Measurements from ENCODE around the gene GALNT18. TPM values are rescaled to one million over a fixed set of nuclear protein-coding genes. Genes with fewer than 3 reads are reported as not detected.

GALNT18 gene
- polyA plus RNA-seq, 3 donors, result 19.8 to 28.0 (median 23.6) TPM

DNA sequence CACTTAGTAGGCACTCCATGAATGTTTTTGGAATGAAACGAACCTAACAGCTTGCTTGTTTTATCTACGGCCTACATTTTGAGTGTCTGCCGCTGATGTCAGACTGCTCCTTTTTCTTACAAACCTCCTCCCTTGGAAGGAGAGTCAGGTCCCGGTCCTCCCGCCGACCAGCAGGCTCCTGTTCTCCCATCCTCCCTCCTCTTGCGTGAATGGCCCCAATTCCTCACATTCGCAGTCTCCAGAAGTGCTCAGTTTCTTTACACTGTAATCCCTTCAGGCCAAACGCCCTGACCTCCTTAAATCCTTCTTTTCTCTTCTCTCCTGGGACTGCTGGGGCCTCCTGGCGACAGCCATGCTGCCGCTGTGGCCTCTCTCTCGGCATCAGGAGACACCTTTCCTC, 186.2 kb downstream of the GALNT18 start:
- no peak for DNase-seq (ENCODE audit: extremely low read depth in 1 of 11, low read depth in 9 of 11, low spot score in 4 of 11)

DNA sequence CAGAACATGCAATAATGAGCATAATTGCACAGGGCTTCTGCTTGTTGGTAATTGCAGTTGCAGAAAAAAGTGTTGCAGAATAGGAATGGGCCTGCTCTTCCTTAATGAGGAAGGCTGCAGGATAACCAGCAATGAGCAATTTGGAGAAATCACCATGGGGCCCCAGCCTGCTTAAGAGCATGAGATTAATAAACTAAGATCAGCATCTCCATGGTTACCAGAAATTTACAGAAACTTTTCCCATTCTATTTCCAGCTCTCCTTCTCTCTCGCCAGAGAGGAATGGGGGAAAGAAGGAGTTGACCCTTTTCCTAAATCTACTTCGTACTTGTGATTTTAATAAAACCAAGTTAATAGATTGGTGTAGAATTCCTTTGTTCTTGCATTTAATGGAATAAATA, 187.8 kb downstream of the GALNT18 start:
- no peak for DNase-seq (ENCODE audit: extremely low read depth in 1 of 11, low read depth in 9 of 11, low spot score in 4 of 11)

DNA sequence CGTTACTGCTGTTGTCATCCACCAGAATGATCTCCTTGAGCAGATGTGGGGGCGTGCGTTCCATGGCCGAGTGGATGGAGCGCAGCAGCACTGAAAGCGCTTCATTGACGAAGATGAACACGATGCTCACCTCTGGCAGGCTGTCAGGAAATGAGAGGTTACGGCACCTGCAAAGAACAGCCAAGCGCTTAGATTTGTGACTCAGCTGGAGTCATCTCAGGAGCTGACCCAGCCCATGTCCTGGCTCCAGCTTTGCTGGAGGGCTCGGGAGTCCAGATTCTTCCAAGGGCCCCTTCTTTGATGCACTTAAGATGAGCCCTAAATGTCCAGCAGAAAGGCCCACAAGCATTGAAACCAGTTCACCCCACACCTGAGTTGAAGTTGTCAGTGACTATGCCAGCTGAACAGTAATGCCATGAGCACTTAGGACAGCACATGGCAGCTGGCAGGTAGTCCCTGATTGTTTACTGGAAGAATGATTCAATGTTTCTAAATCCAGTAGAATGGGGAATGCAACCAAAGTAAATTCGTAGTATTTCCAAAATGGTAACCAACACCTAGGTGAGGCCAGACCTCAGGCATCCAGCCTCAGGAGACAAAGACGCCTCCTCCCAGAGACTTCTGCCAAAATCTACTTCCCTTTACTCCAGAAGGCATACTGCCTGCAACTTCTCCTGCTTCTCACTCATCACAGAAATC, 189.0 kb downstream of the GALNT18 start:
- DNase-seq (ENCODE audit: extremely low read depth in 1 of 11, low read depth in 9 of 11, low spot score in 4 of 11), result no peak

DNA sequence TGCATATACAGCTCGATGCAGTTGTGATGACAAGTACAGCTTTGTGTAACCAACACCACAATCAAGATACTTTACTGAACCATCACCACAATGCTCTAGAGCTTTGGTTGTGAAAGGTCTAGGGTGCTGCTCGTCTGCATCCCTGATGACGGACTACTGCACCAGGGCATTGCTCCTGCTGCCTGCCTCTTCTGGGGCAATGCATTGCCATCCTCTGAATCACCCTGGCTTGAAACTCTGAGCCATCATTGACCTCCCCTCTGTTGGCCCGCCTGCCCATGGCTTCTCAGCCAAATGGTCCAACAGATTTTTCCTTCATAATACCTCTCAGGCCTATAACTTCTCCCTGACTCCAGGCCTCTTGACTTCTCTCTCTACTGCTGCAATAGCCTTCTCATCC, 191.4 kb downstream of the GALNT18 start:
- DNase-seq (ENCODE audit: extremely low read depth in 1 of 11, low read depth in 9 of 11, low spot score in 4 of 11), result no peak

DNA sequence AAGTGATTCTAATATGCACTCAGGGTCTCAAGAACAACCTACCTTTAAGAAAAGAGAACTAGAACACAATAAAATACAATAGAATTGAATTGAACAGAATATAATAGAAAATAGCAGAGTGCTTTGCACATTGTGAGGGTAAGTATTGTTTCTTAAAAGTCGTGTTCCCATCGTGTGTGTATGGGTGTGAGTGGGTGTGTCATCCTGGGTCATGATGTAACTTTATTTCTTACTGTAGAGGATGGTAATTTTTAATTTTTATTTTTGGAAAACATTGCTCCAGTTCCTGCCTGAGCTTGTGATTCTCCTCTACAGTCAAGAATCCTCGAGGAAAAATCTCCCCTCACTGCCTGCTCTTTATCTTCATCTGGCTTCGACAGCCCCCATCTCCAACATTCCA, 193.1 kb downstream of the GALNT18 start:
- no peak for DNase-seq (ENCODE audit: extremely low read depth in 1 of 11, low read depth in 9 of 11, low spot score in 4 of 11)

DNA sequence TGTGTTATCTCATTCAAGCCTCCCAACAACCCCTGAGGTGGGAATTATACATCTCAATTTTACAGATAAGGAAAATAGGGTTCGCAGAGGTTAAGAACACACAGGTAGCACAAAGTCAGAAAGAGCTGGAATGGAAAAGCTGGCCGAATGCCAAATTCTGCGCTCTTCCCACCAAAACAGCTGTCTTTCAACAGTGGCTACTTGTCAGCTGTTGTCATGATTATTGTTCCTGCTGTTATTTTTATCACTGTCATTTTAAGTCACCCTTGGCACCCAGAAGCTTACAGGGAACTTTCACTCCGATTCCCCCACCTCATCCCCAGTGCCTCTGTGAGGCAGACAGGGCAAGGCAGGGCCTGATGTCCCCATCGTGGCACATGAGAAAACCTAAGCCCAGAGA, 194.3 kb downstream of the GALNT18 start:
- no peak for DNase-seq (ENCODE audit: extremely low read depth in 1 of 11, low read depth in 9 of 11, low spot score in 4 of 11)

DNA sequence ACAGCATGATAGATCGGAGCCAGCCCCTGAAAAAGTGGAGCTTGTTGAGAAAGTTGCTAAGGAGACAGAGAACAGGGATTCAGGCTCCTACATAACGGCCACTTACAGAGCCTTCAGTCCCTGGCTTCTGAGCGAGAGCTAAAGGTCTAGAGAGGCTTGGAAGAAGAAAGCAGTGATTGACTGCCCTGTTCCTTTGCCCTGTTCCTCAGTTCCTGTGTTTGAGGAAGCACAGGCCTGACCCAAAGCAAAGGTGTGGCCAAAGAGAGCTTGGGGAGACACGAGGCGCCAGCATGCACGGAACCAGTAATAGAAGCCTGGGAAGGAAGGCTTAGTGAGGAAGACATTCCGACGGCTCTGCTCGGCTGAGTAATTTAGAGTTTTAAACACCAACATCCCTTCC, 194.7 kb downstream of the GALNT18 start:
- DNase-seq (ENCODE audit: extremely low read depth in 1 of 11, low read depth in 9 of 11, low spot score in 4 of 11), result no peak

DNA sequence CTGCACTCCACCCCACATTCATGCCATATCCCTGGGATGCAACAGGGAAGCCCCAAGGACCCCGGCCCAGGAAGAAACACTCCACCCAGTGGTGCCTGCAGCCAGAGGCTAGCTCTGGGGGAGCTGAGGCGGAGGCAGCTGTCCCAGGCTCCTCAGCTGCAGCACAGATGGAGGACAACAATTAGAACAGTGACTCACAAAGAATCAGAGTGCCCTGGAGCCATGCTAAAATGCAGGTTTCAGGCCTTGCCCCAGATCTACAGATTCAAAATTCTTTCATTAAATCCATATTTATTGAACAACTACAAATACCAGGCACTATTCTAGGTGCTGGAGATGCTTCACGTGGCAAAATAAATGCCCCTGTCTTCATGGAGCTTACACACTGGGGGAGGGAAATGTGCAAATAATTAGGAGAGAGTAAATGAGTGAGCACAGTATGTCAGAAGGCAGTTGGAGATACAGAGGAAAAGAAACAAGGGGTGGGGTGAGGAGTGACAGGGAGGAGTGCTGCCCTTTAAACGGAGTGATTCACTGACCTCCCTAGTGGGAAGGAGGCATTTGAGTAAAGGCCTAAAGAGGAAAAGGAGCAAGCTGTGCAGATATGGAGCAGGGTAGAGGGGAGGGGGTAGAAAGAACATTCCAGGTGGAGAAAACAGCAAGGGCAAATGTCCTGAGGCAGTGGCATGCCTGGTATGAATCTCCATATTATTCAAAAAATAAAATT, 195.4 kb downstream of the GALNT18 start:
- DNase-seq (ENCODE audit: extremely low read depth in 1 of 11, low read depth in 9 of 11, low spot score in 4 of 11), result no peak

DNA sequence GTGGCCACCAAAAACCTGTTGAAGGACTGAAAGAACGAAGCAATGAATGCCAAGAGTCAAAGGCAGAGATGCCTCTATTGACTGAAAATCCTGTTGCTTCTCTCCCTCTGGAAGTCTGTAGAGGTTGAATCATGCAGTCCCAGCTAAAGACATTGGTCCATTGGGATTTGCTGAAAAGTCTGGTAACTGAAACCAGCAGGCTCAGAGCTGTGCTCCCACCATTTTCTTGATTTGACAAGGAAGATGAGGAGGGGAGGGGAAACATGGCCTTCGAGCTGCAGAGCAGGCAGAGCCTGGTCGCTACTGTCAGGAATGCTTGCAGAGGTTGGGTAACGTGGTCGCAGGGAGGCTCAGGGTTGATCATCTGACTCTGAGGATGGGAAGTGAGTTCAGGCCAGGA, 196.0 kb downstream of the GALNT18 start:
- no peak for DNase-seq (ENCODE audit: extremely low read depth in 1 of 11, low read depth in 9 of 11, low spot score in 4 of 11)

DNA sequence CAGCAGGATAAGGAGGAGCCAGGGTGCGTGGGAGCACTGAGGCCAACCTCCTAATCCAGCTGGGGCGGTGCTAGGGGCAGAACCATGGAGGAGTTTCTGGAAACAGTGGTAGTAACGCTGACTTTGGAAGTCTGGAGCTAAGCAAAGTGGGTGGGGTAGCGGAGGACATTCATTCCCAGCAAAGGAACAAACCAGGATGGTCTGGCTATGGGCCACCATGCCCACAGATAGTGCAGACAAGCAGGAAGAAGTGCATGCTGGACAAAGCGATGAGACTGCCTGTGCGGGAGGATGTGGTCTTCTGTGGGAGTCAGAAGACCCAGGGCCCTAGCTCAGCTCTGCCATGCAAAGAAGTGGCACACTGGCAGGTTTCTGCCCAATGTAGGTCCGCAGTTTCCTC, 197.1 kb downstream of the GALNT18 start:
- no peak for DNase-seq (ENCODE audit: extremely low read depth in 1 of 11, low read depth in 9 of 11, low spot score in 4 of 11)

DNA sequence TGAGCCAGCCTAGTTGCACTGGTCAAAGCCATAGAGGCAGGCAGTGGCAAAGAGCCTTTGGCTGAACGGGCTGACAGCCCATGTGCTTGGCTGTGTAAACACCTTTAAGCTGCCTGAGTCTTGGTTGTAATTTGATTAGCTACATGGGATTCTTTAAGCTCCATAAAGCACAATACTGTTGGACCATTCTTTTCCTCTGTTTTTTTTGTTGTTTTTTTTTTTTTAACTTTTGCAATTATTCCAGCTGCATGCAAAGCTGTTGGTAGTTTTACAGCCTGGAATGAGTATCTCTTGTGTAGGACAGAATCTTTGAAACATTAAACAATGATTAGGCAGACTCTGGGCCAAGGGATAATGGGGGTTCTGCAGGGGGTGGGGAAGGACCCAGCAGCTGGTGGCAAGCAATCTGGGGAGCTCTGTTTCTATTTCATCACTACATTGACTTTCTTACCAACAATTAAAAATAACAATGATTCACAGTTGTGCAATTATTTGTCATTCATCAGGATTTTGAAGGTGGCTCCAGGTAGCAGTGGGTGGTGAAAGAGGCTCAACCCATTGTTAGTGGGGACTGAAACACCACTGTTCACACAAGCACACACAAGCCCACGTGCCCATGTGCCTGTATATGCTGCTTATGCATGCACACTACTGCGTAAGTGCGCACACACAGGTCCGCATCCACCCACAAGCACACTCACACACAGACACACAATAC, 199.2 kb downstream of the GALNT18 start:
- peak in 2 of 11 donors; percentile 34 to 39 for DNase-seq (ENCODE audit: extremely low read depth in 1 of 11, low read depth in 9 of 11, low spot score in 4 of 11)

DNA sequence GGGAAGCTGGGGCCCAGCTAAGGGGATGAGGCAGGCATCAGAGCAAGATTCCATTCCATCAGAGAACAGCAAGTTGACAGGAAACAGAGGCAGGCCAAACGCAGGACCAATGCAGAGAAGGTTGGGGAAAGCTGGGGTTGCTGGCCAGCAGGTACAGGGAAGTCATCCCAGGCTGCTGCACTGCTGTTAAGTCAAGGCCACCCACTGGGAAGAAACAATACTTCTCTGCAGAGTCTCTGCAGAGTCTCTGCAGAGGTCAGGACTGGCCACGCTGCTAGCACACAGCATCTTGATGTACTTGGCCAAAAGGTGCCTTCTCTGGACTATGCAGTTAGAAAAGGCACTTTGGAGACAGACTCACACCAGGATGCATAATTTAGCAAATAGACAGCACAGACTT, 200.3 kb downstream of the GALNT18 start:
- DNase-seq (ENCODE audit: extremely low read depth in 1 of 11, low read depth in 9 of 11, low spot score in 4 of 11), result no peak

DNA sequence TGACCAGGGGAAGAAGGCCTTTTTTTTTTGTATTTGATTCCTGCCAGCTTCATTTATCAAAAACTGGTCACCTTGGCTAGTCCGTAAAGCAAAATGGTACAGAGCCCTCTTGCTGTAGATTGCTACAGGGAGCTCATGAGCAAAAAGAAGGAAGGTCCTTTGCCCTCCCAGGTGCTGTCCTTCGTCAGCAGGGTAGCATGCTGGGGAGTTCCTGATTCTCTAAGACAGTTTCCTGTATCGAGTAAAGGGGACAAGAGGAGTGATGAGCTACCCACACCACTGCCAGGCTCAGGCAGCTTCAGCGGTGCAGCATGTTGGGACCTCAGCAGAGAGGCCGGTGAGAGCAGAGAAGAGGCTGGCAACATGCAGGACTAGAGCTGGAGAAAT, 200.9 kb downstream of the GALNT18 start:
- no peak for DNase-seq (ENCODE audit: extremely low read depth in 1 of 11, low read depth in 9 of 11, low spot score in 4 of 11)

DNA sequence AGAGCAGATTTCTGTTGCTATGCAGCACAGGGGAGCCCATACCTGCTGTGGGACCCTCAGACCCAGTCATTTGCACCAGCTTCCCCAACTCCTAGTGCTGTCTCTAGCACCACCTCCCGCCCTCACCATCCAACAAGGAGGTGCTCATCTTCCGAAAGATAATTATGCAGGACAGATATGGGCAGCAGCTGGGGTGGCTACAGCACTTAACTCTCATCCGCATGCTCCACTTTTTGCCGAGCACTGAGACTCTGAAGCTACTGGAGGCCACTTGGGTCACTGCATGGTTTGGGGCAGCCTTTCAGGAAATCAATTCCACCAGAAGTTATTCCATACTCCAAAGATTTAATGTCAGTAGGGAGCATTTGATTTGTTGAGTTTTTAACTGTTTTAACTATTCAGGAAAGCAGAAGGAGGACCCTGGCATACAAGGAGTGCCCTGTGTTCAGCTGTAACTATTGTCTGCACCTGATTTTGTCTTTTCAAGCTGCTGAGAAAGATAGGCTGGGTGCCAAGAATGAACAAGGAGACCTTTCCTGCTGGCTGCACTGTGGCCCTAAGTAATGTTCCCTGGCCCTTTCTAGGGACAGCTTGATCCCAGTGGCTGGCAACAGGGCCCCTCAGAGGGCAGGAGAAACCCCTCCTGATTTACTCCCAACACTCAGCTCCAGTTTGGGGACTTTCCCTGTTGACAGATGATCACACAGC, 201.5 kb downstream of the GALNT18 start:
- DNase-seq (ENCODE audit: extremely low read depth in 1 of 11, low read depth in 9 of 11, low spot score in 4 of 11), result no peak

DNA sequence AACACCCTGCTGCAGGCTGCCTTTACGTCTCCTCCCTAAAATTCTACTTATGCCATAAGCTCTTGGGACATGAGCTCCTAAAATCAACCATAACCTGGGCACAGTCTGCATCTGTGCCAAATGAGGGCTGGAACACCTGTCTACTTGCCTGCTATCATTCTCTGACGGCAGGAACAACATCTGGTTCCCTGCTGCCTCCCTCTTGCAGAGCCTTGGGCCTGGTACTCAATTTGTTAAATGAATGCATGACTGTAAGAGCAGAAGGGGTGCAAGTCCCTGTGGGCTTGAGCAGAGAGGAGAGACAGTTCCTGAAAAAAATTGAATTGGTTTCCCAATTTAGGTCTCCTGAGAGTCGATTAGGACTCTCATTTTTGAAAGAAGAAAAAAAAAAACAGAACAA, 202.1 kb downstream of the GALNT18 start:
- DNase-seq (ENCODE audit: extremely low read depth in 1 of 11, low read depth in 9 of 11, low spot score in 4 of 11), result no peak

DNA sequence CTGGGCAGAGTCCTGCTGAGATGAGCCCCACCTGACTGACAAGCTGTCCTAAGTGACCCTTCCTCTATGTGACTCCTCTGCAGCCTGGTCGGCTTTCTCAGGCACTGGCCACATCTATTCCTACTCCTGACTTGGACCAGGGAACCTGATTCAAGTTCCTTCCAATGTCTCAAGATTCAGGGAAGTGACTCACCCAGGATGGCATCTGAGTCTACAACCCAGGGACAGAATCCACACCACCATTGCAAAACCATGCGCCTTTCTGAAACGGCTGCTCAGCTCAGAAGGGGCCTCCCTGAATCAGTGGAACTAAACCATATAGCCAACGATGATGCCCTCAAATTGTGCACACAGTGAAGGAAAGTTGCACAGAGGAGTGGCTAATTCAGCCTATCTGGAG, 204.9 kb downstream of the GALNT18 start:
- no peak for DNase-seq (ENCODE audit: extremely low read depth in 1 of 11, low read depth in 9 of 11, low spot score in 4 of 11)

DNA sequence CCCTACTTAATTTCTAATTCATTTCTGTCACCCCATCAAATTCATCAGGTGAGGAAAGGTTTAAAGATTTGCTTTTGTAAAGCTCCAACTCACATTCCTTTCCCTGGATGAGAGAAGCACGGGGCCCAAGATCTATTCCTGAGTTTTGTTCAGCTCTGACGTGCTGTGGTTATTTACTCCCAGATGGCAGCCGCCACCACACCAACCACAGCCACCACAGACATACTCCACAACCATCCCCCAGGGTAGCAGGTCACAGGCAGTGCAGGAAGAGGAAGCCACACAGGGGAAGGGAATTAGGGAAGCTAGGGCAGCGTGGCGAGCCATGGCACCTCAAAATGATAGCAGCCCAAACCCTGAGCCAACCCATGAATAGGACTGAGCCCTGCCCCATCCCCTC, 205.3 kb downstream of the GALNT18 start:
- DNase-seq (ENCODE audit: extremely low read depth in 1 of 11, low read depth in 9 of 11, low spot score in 4 of 11), result no peak

DNA sequence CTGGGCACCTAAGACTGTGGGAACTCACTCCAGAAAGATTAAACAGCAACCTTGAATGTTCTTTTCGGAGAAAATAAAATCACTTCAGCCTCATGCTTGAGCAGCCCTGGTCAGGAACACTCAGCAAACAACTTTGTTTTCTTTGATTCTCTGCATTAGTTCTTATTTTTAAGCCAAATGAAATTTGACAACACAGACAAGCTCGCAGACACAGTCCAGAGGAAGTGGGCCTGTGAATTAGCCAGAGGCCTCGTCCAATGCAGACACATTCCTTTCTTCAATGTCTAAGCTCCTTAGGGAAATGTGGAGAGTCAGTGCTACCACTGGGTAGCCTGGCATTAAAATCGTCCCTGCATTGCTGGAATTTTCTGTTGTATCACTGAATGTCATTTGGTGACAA, 205.9 kb downstream of the GALNT18 start:
- no peak for DNase-seq (ENCODE audit: extremely low read depth in 1 of 11, low read depth in 9 of 11, low spot score in 4 of 11)

DNA sequence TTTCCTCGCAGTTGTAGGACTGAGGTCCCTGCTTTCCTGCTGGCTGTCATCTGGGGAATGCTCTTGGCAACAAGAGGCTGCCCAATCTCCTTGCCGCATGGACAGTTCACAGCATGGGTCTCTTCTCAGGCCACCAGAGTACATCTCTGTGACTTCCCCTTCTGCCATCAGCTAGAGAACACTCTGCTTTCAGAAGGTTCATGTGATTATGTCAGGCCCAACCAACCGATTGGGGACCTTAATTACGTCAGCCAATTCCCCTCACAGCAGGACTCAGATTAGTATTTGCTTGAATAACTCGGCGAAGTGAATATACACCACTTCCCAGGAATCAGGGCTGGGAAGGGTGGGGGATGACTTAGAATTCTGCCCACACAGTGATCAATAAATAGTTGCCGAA, 206.8 kb downstream of the GALNT18 start:
- DNase-seq (ENCODE audit: extremely low read depth in 1 of 11, low read depth in 9 of 11, low spot score in 4 of 11), result no peak

DNA sequence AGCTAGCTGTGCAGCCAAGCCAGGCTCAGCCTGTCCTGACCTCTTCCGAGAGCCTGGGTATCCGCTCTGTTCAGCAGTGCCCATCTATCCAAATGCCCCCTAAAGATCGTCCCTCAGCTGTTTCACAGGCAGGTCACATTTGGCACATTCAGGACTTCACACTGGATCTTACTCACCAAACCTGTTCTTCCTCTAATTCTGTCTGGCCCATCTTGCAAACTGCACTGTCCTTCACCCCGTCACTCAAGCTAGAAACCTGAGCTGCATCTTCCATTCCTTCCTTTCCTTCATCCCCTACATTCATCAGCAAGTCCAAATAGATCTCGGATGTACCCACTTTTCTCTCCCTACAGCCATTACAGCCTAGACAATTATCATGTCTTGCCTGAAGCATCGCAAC, 208.0 kb downstream of the GALNT18 start:
- no peak for DNase-seq (ENCODE audit: extremely low read depth in 1 of 11, low read depth in 9 of 11, low spot score in 4 of 11)

All from renal cortex interstitium (tissue), 11 donors.